B cell (primary cell): Measurements from ENCODE around the gene LIPJ. TPM values are rescaled to one million over a fixed set of nuclear protein-coding genes. Genes with fewer than 3 reads are reported as not detected.

Source experiments
- ATAC-seq: fragments of 200-7000 bp; cut with Tn5 transposase; one replicate; pipeline ENCODE4 v1.10.0; 2021; ENCODE audit warnings: low read depth, mild to moderate bottlenecking, moderate number of reproducible peaks, moderate library complexity
- CTCF ChIA-PET: fragments of 350-600 bp; sonication (Branson Sonifier 250); formaldehyde crosslinking; loops from one replicate; lab custom pipeline; 2021; ENCODE audit warnings: antibody characterized with exemption, inconsistent platforms; lab: Charles Lee
- POLR2A ChIA-PET: fragments of 350-600 bp; sonication (Branson Sonifier 250); formaldehyde crosslinking; loops from one replicate; lab custom pipeline; 2021; ENCODE audit warnings: antibody characterized with exemption; lab: Charles Lee
- DNase-seq: peaks from one replicate; pipeline ENCODE4 v3.0.0; 2013
- H2AFZ ChIP-seq: 2 replicates; pipeline ENCODE4 v1.6.1; 2012; ENCODE audit warnings: mild to moderate bottlenecking, low read depth, low read length; ENCODE audit not compliant: insufficient read depth, poor library complexity, severe bottlenecking
- H3K27ac ChIP-seq, 2 donors: 1 replicate in 1 of 2; 2 replicates in 1 of 2; pipeline ENCODE4 v1.5.1; 2012 to 2013; ENCODE audit warnings: low read length in 2 of 2, mild to moderate bottlenecking in 2 of 2, moderate library complexity in 1 of 2
- H3K27me3 ChIP-seq, 4 experiments: fragments of 200-600 bp in 1 of 4; sonication (generic) in 1 of 4; replicated peaks in 1 of 4; 1 replicate in 2 of 4; 2 replicates in 2 of 4; pipeline versions ENCODE4 v1.6.1 to v1.7.0; 2013 to 2016; ENCODE audit warnings: low read length in 3 of 4, mild to moderate bottlenecking in 2 of 4, mixed read lengths in 1 of 4, moderate library complexity in 1 of 4; ENCODE audit not compliant: insufficient read depth in 4 of 4, control insufficient read depth in 3 of 4; ENCODE audit errors: control extremely low read depth in 1 of 4
- H3K36me3 ChIP-seq, 2 experiments: replicated peaks in 1 of 2; 1 replicate in 1 of 2; 2 replicates in 1 of 2; pipeline versions ENCODE4 v1.6.1 to v1.7.1; 2013; ENCODE audit warnings: low read length in 1 of 2; ENCODE audit not compliant: insufficient read depth in 2 of 2, control insufficient read depth in 1 of 2; ENCODE audit errors: control extremely low read depth in 1 of 2, extremely low read depth in 1 of 2
- H3K4me1 ChIP-seq, 2 donors: fragments of 200-600 bp in 1 of 2; sonication (generic) in 1 of 2; 1 replicate in 1 of 2; 2 replicates in 1 of 2; pipeline versions ENCODE4 v1.5.1 to v1.6.1; 2013 to 2017; ENCODE audit warnings: low read length in 2 of 2; ENCODE audit not compliant: control insufficient read depth in 2 of 2, insufficient read depth in 2 of 2
- H3K4me2 ChIP-seq: replicated peaks from 2 replicates; pipeline ENCODE3; 2012; ENCODE audit warnings: mild to moderate bottlenecking, low read depth, low read length; ENCODE audit not compliant: poor library complexity, severe bottlenecking
- H3K4me3 ChIP-seq, 5 experiments: fragments of 200-600 bp in 1 of 5; sonication (generic) in 1 of 5; 1 replicate in 3 of 5; 2 replicates in 2 of 5; pipeline versions ENCODE4 v1.5.1 to v1.7.0; 2011 to 2016; ENCODE audit warnings: low read length in 4 of 5, mild to moderate bottlenecking in 4 of 5, low read depth in 2 of 5, control low read depth in 1 of 5, moderate library complexity in 1 of 5; ENCODE audit not compliant: insufficient read depth in 1 of 5; ENCODE audit errors: control extremely low read depth in 1 of 5, extremely low read depth in 1 of 5
- H3K79me2 ChIP-seq: fragments of 200-600 bp; sonication (generic); one replicate; pipeline ENCODE4 v1.6.0; 2016; ENCODE audit warnings: low read length; ENCODE audit not compliant: control insufficient read depth, insufficient read depth
- H3K9ac ChIP-seq: fragments of 200-600 bp; sonication (generic); 2 replicates; pipeline ENCODE4 v1.6.1; 2017; ENCODE audit warnings: mild to moderate bottlenecking, low read length, moderate library complexity
- H3K9me3 ChIP-seq, 3 donors: one replicate each; pipeline versions ENCODE4 v1.6.1 to v1.7.1; 2013; ENCODE audit warnings: low read length in 2 of 3; ENCODE audit not compliant: control insufficient read depth in 2 of 3, insufficient read depth in 1 of 3; ENCODE audit errors: control extremely low read depth in 1 of 3
- H4K20me1 ChIP-seq: 2 replicates; pipeline ENCODE4 v1.6.0; 2012; ENCODE audit warnings: mild to moderate bottlenecking, low read length; ENCODE audit not compliant: insufficient read depth, control insufficient read depth, poor library complexity, severe bottlenecking
- H3K27ac Mint-ChIP-seq: one replicate; pipeline ENCODE4 v1.8.0; 2021; ENCODE audit warnings: mixed read lengths
- H3K27me3 Mint-ChIP-seq: one replicate; pipeline ENCODE4 v1.8.0; 2021; ENCODE audit warnings: mixed read lengths
- H3K4me1 Mint-ChIP-seq: one replicate; pipeline ENCODE4 v1.8.0; 2021; ENCODE audit warnings: mixed read lengths
- H3K4me3 Mint-ChIP-seq: one replicate; pipeline ENCODE4 v1.8.0; 2021; ENCODE audit warnings: mixed read lengths
- H3K9me3 Mint-ChIP-seq: one replicate; pipeline ENCODE4 v1.8.0; 2022; ENCODE audit warnings: mixed read lengths; ENCODE audit not compliant: insufficient read depth
- CTCF ChIP-seq: fragments of 200-600 bp; IDR thresholded peaks from one replicate; pipeline ENCODE4 v1.8.0; 2022; ENCODE audit warnings: antibody characterized with exemption, mild to moderate bottlenecking
- EZH2 ChIP-seq: IDR thresholded peaks from 2 replicates; pipeline ENCODE4 v1.6.1; 2012; ENCODE audit warnings: borderline replicate concordance, low read depth, mild to moderate bottlenecking, moderate library complexity, low read length; ENCODE audit not compliant: insufficient read depth, poor library complexity, severe bottlenecking
- WGBS: methylation state at CpG from one replicate; pipeline ENCODE4 v1.1.5; 2013; ENCODE audit warnings: missing lambda C conversion rate; ENCODE audit not compliant: insufficient coverage; 5-methylcytosine and 5-hydroxymethylcytosine counted together
- intact Hi-C: fragments of 100-400 bp; cut with micrococcal nuclease; formaldehyde crosslinking; loops from one replicate; pipeline ENCODE4 v1.10.0; 2022
- polyA plus RNA-seq: library from polyadenylated mRNA; depleted of rRNA; stranded (reverse); fragments of >200 nt; gene quantifications from 2 replicates; pipeline ENCODE4 v1.2.3, GENCODE V29; 2012
- total RNA-seq, 2 donors: library from RNA; stranded (reverse); fragments of 120-200 nt in 1 of 2; gene quantifications; 1 replicate in 1 of 2; 2 replicates in 1 of 2; pipeline versions ENCODE4 v1.2.3 to v1.2.4, GENCODE V29; 2013 to 2022

The LIPJ gene
- total and polyA plus RNA-seq, 2 donors (not counting 1 experiment from before 2014, with no cell fraction given), result 0.13 to 0.20 TPM

GRCh38 chr10:88592906-88593305, 6.3 kb downstream of the LIPJ start:
- intact Hi-C loops, result no loop called here
- H3K27ac ChIP-seq, result no peak overlapping the region
- H3K9me3 Mint-ChIP-seq, result no peaks in the 10 kb centered on the region
- H3K27me3 Mint-ChIP-seq, result no peaks in the 10 kb centered on the region
- no peaks in the 10 kb centered on the region for H4K20me1 ChIP-seq
- no peaks in the 10 kb centered on the region for H3K27me3 ChIP-seq
- no peak overlapping the region for H3K4me3 ChIP-seq
- H2AFZ ChIP-seq, result no peak overlapping the region
- 92% methylated on average over 1 of the region's 2 CpGs for WGBS
- H3K4me1 ChIP-seq, result peaks cover under 1% of the 10 kb centered on the region in 2 donors
- no peak for DNase-seq
- H3K36me3 ChIP-seq, result no peaks in the 10 kb centered on the region
- H3K9me3 ChIP-seq, result no peaks in the 10 kb centered on the region
- TF ChIP-seq EZH2 (no peak), CTCF (no peak)
- H3K79me2 ChIP-seq, result no peaks in the 10 kb centered on the region
- POLR2A ChIA-PET, result no interaction called here
- ATAC-seq, result no peak
- no peak overlapping the region for H3K4me3 Mint-ChIP-seq
- no peak overlapping the region for H3K4me2 ChIP-seq
- no peak overlapping the region for H3K27ac Mint-ChIP-seq
- peaks cover 1% of the 10 kb centered on the region for H3K4me1 Mint-ChIP-seq
- no peak overlapping the region for H3K9ac ChIP-seq
- CTCF ChIA-PET, result interaction anchor here (2.1 kb wide), 1 partner anchor 10 kb away, joined by 5 read pairs; the partner anchor contains the start of gene RNLS

- ChIA-PET POLR2A (no interaction called here), CTCF (interaction anchor here (1.5 kb wide), 1 partner anchor 12 kb away, joined by 6 read pairs; the partner anchor contains the start of gene RNLS)
- no CpG with 5 or more reads among the region's 1 CpG for WGBS
- H3K9me3 ChIP-seq, result no peaks in the 10 kb centered on the region
- H3K27me3 ChIP-seq, result no peaks in the 10 kb centered on the region
- no peak overlapping the region for H3K4me2 ChIP-seq
- H3K27ac ChIP-seq, result no peak overlapping the region
- H3K79me2 ChIP-seq, result no peaks in the 10 kb centered on the region
- TF ChIP-seq EZH2, result no peak
- no peak for TF ChIP-seq CTCF
- ATAC-seq, result no peak
- H3K9me3 Mint-ChIP-seq, result no peaks in the 10 kb centered on the region
- no peak overlapping the region for H2AFZ ChIP-seq
- no peak overlapping the region for H3K27ac Mint-ChIP-seq
- no peaks in the 10 kb centered on the region for H3K27me3 Mint-ChIP-seq
- H3K4me3 Mint-ChIP-seq, result no peak overlapping the region
- peaks cover 7 to 8% of the 10 kb centered on the region in 2 donors for H3K4me1 ChIP-seq
- DNase-seq, result no peak
- intact Hi-C loops, result no loop called here
- no peaks in the 10 kb centered on the region for H4K20me1 ChIP-seq
- peaks cover 9% of the 10 kb centered on the region for H3K4me1 Mint-ChIP-seq
- H3K9ac ChIP-seq, result no peak overlapping the region
- no peak overlapping the region for H3K4me3 ChIP-seq
- H3K36me3 ChIP-seq, result no peaks in the 10 kb centered on the region
Measured at GRCh38 chr10:88594482-88594881, 7.9 kb downstream of the LIPJ start.
